Measurements from ENCODE around the gene RBMX.

GRCh38 chrX:136862546-136862945, 18.0 kb downstream of the RBMX start:
- no peak for TF ChIP-seq CTCF (IDR thresholded peaks at IDR 0.05)
- no peak for TF ChIP-seq POLR2A (IDR thresholded peaks at IDR 0.05)
- TF ChIP-seq POLR2AphosphoS5 (IDR thresholded peaks at IDR 0.05), result no peak
